ENCODE results near the gene ANO2.

The ANO2 gene

DNA sequence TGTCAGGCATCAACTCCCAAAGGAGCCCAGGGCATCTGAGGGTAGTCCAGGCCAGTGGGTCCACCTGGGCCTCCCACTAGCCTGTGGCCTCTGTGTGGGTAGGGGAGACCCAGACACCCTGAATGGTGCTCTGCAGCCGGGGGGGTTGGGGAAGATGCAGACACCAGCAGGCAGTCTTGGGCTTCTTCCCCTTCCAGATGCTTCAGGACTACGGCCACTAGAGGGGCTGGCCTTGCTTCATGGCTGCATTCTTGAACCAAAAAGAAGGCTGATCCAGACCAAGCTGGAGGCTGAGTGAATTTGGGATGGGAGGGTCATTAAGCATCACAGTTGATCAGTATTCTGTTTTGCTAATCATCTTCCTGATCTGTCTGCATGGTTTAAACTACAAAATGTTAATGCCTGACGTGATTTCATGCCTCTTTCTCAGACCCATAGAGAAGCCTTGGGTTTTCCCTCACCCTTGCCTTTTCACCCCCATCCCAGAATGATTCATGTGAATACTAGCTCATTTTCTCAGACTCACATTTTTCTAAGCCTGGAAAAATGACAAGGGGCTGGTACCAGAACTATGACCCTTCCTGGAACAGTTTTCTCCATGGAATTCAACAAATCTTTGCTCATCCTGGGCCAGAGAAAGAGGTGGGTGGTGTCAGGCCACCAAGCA is 379.0 kb downstream of the ANO2 start:
- no peaks in the 10 kb centered on the region for H3K27me3 ChIP-seq (ENCODE audit: control insufficient read depth, low read length)
- no peaks in the 10 kb centered on the region for H3K9me3 ChIP-seq (ENCODE audit: control insufficient read depth, insufficient read depth, low read length)
- H3K79me2 ChIP-seq (ENCODE audit: control insufficient read depth, low read length) = no peaks in the 10 kb centered on the region
- H3F3A ChIP-seq (ENCODE audit: control insufficient read depth, insufficient read depth) = no peaks in the 10 kb centered on the region
- H3K27ac ChIP-seq (ENCODE audit: low read depth, low read length) = no peak overlapping the region
- H3K4me2 ChIP-seq (ENCODE audit: low read length) = no peak overlapping the region
- H3K4me1 ChIP-seq (ENCODE audit: control insufficient read depth, low read length) = no peaks in the 10 kb centered on the region
- no peak for TF ChIP-seq EZH2phosphoT487 (IDR thresholded peaks at IDR 0.05; ENCODE audit: borderline replicate concordance, low read length)
- TF ChIP-seq, protein P1, sequence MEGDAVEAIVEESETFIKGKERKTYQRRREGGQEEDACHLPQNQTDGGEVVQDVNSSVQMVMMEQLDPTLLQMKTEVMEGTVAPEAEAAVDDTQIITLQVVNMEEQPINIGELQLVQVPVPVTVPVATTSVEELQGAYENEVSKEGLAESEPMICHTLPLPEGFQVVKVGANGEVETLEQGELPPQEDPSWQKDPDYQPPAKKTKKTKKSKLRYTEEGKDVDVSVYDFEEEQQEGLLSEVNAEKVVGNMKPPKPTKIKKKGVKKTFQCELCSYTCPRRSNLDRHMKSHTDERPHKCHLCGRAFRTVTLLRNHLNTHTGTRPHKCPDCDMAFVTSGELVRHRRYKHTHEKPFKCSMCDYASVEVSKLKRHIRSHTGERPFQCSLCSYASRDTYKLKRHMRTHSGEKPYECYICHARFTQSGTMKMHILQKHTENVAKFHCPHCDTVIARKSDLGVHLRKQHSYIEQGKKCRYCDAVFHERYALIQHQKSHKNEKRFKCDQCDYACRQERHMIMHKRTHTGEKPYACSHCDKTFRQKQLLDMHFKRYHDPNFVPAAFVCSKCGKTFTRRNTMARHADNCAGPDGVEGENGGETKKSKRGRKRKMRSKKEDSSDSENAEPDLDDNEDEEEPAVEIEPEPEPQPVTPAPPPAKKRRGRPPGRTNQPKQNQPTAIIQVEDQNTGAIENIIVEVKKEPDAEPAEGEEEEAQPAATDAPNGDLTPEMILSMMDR (IDR thresholded peaks at IDR 0.05; ENCODE audit: low read depth, low read length, poor library complexity, severe bottlenecking) = no peak
- H3K4me3 ChIP-seq (ENCODE audit: low read length) = no peak overlapping the region
- H3K36me3 ChIP-seq (ENCODE audit: control insufficient read depth, low read length) = no peaks in the 10 kb centered on the region
- H4K20me1 ChIP-seq (ENCODE audit: control insufficient read depth, insufficient read depth, low read depth, low read length) = no peaks in the 10 kb centered on the region
- H3K9me2 ChIP-seq (replicated peaks; ENCODE audit: control insufficient read depth, low read length) = no peaks in the 10 kb centered on the region

DNA sequence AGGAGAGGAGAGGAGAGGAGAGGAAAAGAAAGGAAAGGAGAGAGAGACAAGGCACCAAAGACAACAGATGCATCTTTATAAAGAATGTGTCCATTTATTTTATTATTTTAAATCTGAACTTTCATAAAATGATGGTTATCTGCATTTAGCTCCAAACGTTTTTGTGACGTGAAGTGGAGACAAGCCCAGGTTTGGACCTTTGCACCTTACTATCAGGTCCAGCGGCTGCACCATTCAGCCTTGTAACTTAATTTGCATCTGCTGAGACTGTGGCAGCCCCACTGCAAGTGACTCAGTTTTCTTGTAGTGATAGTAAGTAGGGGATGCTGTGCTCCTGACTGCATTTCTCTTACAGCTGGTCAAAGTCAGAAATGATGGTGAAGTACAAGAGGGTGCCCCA is 382.5 kb downstream of the ANO2 start:
- no peaks in the 10 kb centered on the region for H3K79me2 ChIP-seq (ENCODE audit: control insufficient read depth, low read length)
- no peaks in the 10 kb centered on the region for H3F3A ChIP-seq (ENCODE audit: control insufficient read depth, insufficient read depth)
- H3K9me3 ChIP-seq (ENCODE audit: control insufficient read depth, insufficient read depth, low read length) = no peaks in the 10 kb centered on the region
- no peaks in the 10 kb centered on the region for H3K9me2 ChIP-seq (replicated peaks; ENCODE audit: control insufficient read depth, low read length)
- TF ChIP-seq EZH2phosphoT487 (IDR thresholded peaks at IDR 0.05; ENCODE audit: borderline replicate concordance, low read length) = no peak
- TF ChIP-seq, protein P1 (IDR thresholded peaks at IDR 0.05; ENCODE audit: low read depth, low read length, poor library complexity, severe bottlenecking) = no peak
- no peaks in the 10 kb centered on the region for H3K27me3 ChIP-seq (ENCODE audit: control insufficient read depth, low read length)
- H3K4me2 ChIP-seq (ENCODE audit: low read length) = no peak overlapping the region
- H3K27ac ChIP-seq (ENCODE audit: low read depth, low read length) = no peak overlapping the region
- H3K4me3 ChIP-seq (ENCODE audit: low read length) = no peak overlapping the region
- no peaks in the 10 kb centered on the region for H4K20me1 ChIP-seq (ENCODE audit: control insufficient read depth, insufficient read depth, low read depth, low read length)
- no peaks in the 10 kb centered on the region for H3K36me3 ChIP-seq (ENCODE audit: control insufficient read depth, low read length)
- H3K4me1 ChIP-seq (ENCODE audit: control insufficient read depth, low read length) = no peaks in the 10 kb centered on the region

DNA sequence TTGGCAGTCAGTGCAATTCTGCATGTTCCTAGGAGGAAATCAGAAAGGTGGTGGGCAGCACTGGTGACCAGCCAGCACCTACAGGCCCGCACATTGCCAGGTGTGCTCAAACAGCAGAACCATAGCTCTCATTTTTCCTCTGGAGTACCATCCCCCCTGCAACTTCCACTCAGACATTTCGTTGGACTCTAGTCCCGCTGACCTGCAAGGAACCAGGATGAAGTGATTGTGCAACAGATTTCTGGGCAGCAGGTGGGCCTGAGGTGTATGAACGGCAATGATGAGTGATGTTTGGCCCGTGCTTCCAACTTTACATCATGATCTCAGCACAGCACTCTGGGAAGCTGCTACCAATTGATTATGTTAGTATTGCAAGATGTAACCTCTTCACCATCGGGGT is 383.2 kb downstream of the ANO2 start:
- Histone ChIP-seq H3K36me3 (ENCODE audit: control insufficient read depth, low read length) (no peaks in the 10 kb centered on the region), H3K9me3 (ENCODE audit: control insufficient read depth, insufficient read depth, low read length) (no peaks in the 10 kb centered on the region), H3K27ac (ENCODE audit: low read depth, low read length) (no peak overlapping the region), H3K4me3 (ENCODE audit: low read length) (no peak overlapping the region), H4K20me1 (ENCODE audit: control insufficient read depth, insufficient read depth, low read depth, low read length) (no peaks in the 10 kb centered on the region), H3K4me2 (ENCODE audit: low read length) (no peak overlapping the region), H3K9me2 (replicated peaks; ENCODE audit: control insufficient read depth, low read length) (no peaks in the 10 kb centered on the region), H3F3A (ENCODE audit: control insufficient read depth, insufficient read depth) (no peaks in the 10 kb centered on the region), H3K27me3 (ENCODE audit: control insufficient read depth, low read length) (no peaks in the 10 kb centered on the region), H3K79me2 (ENCODE audit: control insufficient read depth, low read length) (no peaks in the 10 kb centered on the region), H3K4me1 (ENCODE audit: control insufficient read depth, low read length) (no peaks in the 10 kb centered on the region)
- TF ChIP-seq, protein P1 (IDR thresholded peaks at IDR 0.05; ENCODE audit: low read depth, low read length, poor library complexity, severe bottlenecking) = no peak
- TF ChIP-seq EZH2phosphoT487 (IDR thresholded peaks at IDR 0.05; ENCODE audit: borderline replicate concordance, low read length) = no peak

All from DOHH2 (cell line).